DMS 273 treated with DMSO at 0.1 percent for 48 hours (cell line): Measurements from ENCODE around the gene CDYL.
"Not testable (repeated sequence)": the region's sequence is repeated elsewhere in the genome, so short reads cannot be mapped to it uniquely, and the experiment has no call there.

Experiments
- DNase-seq: peaks from one replicate; lab custom pipeline; 2025; lab: John Stamatoyannopoulos, UW

CDYL gene

GRCh38 chr6:4805553-4806336 is 29.5 kb downstream of the CDYL start:
- DNase-seq, result peak; percentile 12

- DNase-seq, result no peak
Observed at GRCh38 chr6:4806337-4806725, 30.1 kb downstream of the CDYL start.

- DNase-seq, result no peak
Observed at GRCh38 chr6:4806791-4807190, 30.6 kb downstream of the CDYL start.

DNA sequence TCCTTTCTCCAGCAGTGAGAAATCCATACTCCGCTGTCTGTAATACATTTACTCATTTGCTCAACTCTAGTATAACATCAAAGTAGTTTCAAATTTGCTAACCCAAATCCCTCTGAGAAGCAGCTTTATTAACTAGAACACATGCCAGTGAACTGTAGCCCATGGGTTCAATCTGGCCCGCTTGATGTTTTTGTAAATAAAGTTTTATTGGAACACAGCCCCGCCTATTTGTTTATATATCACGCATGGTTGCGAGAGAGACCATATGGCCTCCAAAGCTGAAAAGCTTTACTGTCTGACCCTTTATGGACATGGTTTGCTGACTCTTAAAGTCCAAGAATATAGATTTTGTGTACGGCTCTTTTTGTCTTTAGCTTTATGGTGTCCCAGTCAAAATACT is 32.2 kb downstream of the CDYL start:
- no peak for DNase-seq

DNA sequence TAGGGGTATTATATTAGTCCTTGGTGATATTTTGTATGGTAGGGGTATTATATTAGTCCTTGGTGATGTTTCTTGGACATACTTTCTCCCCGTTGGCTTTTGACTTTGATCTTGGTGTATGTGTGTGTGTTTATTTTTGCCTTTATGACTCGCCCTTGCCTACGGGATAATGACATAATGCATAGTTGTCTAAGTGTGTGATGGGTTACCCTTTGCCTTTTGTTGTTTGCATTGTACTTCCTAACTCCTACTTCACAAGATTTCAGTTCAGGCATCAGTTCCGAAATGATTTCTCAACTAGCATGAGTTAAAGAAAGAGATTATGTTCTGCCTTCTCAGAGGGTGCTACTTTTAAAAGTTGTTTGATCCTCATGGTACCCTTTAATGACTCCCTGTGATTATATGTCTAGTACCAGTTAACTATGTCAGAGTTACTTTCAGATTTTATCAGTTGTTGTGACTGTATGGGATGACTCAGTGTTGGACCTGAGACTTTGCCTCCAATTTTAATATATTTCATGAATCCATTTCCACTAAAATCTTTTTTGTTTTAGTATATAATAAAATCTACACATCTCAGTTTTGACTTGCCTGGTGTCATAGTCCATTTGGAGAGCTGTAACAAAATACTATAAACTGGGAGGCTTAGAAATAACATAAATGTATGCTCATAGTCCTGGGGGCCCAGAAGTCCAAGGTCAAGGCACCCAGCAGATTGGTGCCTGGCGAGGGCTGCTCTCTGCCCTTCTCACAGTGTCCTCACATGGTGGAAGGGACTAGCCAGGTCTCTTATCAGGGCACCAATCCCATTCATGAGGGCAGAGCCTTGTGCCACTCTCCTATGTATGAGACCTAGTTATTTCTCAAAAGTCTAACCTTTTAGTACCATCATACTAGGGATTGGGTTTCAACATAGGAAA is 34.1 kb downstream of the CDYL start:
- DNase-seq, result no peak

DNA sequence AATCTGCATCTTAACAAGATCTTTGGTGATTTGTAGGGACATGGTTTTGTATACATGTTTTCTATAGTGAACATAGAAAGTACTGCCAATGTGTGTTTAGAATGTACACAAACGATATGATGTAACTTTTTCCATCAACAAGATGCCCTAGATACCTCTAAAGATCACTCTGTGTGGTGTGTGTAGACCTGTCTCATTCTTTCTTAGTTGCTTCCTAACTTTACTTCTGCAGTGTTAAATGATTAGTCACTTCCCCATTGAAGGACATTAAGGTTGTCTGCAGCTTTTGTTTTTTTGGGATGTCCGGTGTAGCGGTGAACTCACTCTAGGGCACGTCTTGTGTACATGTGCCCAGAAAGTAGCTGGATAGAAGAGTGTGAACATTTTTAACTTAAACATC is 35.9 kb downstream of the CDYL start:
- DNase-seq, result no peak

DNA sequence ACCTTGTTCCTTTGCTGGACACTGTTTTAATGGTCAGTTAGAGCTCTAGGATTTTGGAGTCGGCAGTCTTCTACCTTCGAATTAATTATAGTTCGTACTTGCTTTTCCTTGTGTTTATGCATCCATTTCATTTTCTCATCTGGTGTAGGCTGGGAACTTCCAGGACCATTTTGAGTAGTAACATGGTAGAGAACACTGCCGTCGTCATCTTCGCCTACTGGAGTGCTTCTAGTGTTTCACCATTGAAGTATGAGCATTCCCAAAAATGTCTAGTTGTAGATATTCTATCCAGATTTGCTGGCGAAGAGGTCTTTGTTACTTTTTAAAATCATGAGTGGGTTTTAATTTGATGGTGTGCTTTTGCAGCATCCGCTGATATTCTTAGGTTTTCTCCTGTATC is 36.9 kb downstream of the CDYL start:
- no peak for DNase-seq

DNA sequence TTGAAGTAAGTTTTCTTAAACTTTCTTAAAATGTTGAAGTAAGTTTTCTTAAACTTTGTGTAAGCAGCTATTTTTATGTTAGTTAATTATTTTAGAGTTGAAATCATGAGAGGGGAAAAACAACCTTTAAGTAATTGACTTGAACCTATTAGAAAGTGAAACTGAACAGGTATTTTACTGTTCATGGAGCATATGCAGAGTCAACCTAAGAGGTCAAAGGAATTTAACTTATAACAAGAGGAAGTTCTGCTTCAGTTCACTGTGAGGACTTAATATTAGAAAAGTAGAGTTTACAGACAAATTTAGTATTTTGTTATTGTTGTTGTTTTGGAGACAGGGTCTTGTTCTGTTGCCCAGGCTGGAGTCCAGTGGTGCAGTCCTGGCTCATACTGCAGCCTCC is 38.0 kb downstream of the CDYL start:
- DNase-seq, result no peak

GRCh38 chr6:4814987-4815386 is 38.8 kb downstream of the CDYL start:
- no peak for DNase-seq

DNA sequence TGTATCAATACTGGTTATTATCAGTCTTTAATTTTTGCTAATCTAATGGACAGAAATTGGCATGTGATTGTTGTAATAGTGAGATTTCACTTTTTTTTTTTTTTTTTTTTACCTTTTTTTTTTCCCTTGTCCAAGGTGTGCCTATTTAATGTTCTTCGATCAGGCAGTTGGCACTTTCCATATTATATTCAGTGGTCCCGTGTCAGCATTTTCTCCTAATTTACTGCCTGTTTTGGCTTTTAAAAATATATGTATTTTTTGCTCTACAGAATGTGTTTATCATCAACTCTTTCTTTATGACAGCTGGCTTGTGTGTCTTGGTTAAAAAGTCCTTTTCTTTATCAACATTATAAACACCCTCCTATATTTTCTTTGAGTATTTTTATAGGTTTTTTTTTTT is 39.4 kb downstream of the CDYL start:
- no peak for DNase-seq

DNA sequence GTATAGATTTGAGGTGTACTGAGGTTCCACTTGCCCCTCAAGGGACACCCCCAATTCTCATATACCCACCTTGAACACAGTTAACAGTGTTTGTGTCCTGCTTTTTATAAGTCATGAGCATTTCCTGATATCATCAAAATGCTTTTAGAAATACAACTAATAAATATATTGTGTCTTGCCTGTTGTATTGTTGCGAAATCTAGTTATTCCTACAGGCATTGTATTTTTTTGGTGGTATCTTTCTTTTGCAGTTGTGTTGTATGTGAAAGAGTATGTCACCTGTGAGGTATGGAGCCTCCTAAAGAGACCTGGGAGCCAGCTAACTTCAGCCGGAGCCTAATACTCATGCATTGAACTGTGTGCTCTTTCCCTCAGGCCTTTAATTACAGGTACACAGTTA is 40.7 kb downstream of the CDYL start:
- no peak for DNase-seq

DNA sequence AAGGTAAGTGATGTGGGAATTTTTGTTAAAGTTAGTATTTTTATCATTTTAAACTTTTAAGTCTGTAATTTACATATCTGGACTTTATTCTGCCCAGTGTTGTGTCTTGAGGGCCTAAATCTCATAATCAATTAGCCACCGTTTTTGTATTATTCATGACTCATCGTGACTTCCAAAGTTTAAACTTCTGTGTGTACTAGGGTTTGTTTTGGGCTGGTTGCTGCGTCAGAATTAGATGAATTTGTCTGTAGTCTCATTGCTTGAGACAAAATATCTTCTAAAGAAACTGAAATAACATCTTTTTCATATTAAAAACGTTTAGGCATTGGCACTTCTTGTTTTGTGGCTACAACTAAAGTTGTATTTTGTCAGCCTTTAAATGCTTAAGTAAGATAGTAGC is 41.3 kb downstream of the CDYL start:
- no peak for DNase-seq

DNA sequence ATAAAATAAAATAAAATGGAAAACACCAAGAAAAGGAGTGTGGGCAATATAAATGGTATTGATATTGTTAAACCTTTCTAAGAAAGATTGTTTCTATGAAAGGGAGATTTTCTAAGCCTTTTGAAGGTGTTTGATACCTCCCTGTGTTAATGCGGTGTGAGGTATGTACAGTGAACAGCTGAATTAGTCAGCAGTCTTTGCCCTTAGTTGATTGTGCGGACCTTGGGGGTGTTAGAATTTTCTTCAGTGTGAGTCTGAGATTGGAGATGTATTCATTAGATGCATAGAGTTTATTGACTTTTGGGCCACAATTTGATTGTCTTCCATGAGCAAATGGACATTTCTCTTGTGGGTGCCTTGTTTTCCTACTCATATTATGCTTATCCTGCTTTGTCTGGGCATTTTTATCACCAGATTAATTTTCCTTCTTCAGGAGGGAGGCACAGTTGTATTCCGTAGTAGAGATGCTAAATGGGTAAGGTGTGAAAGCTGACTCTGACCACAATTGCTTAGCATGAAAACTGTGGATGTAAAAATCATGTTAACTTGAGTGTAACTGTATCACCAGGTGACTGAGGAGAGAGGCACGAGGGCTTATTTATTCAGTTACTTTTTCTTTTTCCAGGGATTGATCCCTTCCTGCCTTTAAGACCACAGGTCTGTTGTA is 42.2 kb downstream of the CDYL start:
- no peak for DNase-seq

GRCh38 chr6:4819706-4820283 is 43.6 kb downstream of the CDYL start:
- no peak for DNase-seq

GRCh38 chr6:4820704-4821276 is 44.6 kb downstream of the CDYL start:
- no peak for DNase-seq

GRCh38 chr6:4822476-4822875 is 46.3 kb downstream of the CDYL start:
- DNase-seq, result no peak

DNA sequence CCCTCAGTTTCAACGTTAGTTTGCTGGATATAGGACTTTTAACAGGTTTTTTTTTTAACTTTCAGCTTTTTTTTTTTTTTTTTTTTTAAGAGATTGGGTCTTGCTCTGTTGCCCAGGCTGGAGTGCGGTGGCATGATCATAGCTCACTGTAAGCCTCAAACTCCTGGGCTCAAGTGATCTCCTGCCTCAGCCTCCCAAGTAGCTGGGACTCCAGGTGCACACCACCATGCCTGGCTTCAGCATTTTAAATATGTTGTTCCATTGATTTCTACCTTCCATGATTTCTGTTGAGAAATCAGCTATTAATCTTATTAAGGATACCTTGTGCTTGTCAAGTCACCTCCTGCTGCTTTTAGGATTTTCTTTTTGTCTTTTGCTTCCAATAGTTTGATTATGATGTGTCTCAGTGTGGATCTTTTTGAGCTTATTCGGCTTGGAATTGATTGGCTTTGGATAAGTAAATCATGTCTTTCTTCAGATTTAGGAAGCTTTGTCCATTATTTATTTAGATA is 52.0 kb downstream of the CDYL start:
- DNase-seq, result no peak

DNA sequence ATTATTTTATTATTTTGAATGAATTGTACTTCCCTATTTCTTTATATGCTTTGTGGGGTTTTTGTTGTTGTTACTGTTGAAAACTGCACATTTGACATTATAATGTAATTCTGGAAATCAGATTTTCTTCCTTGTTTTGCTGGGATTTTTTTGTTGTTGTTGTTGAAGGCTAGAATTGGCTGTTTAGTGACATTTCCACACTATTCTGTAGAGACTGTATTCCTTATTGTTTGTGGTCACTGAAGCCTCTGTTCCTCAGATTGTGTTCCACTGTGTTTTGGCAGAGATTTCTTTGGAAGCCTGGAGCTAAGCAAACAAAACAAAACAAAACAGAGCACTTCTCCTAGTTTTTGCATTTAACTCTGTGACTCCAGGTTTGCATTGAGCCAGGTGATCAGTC is 52.9 kb downstream of the CDYL start:
- DNase-seq, result no peak

DNA sequence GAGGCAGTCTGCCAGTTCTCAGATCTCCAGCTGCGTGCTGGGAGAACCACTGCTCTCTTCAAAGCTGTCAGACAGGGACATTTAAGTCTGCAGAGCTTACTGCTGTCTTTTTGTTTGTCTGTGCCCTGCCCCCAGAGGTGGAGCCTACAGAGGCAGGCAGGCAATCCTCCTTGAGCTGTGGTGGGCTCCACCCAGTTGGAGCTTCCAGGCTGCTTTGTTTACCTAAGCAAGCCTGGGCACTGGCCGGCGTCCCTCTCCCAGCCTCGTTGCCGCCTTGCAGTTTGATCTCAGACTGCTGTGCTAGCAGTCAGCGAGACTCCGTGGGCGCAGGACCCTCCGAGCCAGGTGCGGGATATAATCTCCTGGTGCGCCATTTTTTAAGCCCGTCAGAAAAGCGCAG is 59.3 kb downstream of the CDYL start:
- DNase-seq, result not testable (repeated sequence)

GRCh38 chr6:4840169-4840568 is 64.0 kb downstream of the CDYL start:
- no peak for DNase-seq

- DNase-seq, result no peak
Observed at GRCh38 chr6:4844108-4844507, 67.9 kb downstream of the CDYL start.

DNA sequence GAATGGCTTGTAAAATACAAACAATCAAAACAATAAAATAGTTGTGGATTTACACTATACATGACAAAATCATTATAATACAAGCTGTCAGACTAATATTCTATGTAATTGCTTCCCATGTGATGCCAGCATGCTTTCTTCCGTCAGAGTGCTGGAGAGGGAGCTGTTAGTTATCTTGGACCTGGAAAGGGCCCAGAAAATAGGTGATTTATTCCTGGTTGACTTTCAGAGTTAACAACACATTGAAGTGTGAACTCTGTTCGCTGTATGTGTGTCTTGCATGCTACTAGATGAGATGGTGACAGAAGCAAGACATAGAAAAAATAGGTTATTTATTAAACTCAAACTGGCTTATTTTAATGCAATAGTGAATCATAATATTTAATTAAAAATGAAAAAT is 70.2 kb downstream of the CDYL start:
- DNase-seq, result no peak
